ENCODE data around the gene ABCB6.

- no peak for TF ChIP-seq CTCF (conservative IDR thresholded peaks at IDR 0.05 in 1 of 2, IDR thresholded peaks at IDR 0.05 in 1 of 2; ENCODE audit: low read depth in 1 of 2, low read length in 2 of 2)
- no peak for TF ChIP-seq EZH2 (IDR thresholded peaks at IDR 0.05; ENCODE audit: low read length, missing control alignments)
Observed at GRCh38 chr2:219246559-219246958, 27.8 kb upstream of the ABCB6 start.

All from fibroblast of lung (primary cell).